ENCODE data around the gene ZWINT.
A peak's percentile ranks its signal among the peaks of the same experiment; 100 is the strongest.

The ZWINT gene

GRCh38 chr10:56360967-56361612 is at the start of gene ZWINT:
ZWINT (minus strand) TSS chr10:56361259; CDS start chr10:56361236, 23 bp downstream.
- DNase-seq (ENCODE audit: low read depth, low spot score) = peak; percentile 82

GRCh38 chr10:56383806-56384205 is 22.7 kb upstream of the ZWINT start:
- DNase-seq (ENCODE audit: low read depth, low spot score) = no peak

GRCh38 chr10:56370217-56371113 is 9.4 kb upstream of the ZWINT start:
- no peak for DNase-seq (ENCODE audit: low read depth, low spot score)

GRCh38 chr10:56360583-56360966 is 484 bp downstream of the ZWINT start:
- DNase-seq (ENCODE audit: low read depth, low spot score) = no peak

GRCh38 chr10:56359837-56360236 is 1.2 kb downstream of the ZWINT start:
- no peak for DNase-seq (ENCODE audit: low read depth, low spot score)

- DNase-seq (ENCODE audit: low read depth, low spot score) = no peak
Measured at GRCh38 chr10:56357018-56357417, 4.0 kb downstream of the ZWINT start.

- DNase-seq (ENCODE audit: low read depth, low spot score) = no peak
Measured at GRCh38 chr10:56351909-56352630, 9.0 kb downstream of the ZWINT start.

GRCh38 chr10:56349611-56350010 is 11.4 kb downstream of the ZWINT start:
- DNase-seq (ENCODE audit: low read depth, low spot score) = no peak

GRCh38 chr10:56348101-56348500 is 13.0 kb downstream of the ZWINT start:
- no peak for DNase-seq (ENCODE audit: low read depth, low spot score)

GRCh38 chr10:56346845-56347415 is 14.1 kb downstream of the ZWINT start:
- no peak for DNase-seq (ENCODE audit: low read depth, low spot score)

GRCh38 chr10:56341612-56342011 is 19.4 kb downstream of the ZWINT start:
- DNase-seq (ENCODE audit: low read depth, low spot score) = no peak

GRCh38 chr10:56329961-56330360 is 31.1 kb downstream of the ZWINT start:
- no peak for DNase-seq (ENCODE audit: low read depth, low spot score)

GRCh38 chr10:56327118-56327517 is 33.9 kb downstream of the ZWINT start:
- DNase-seq (ENCODE audit: low read depth, low spot score) = no peak

- DNase-seq (ENCODE audit: low read depth, low spot score) = no peak
Measured at GRCh38 chr10:56319386-56319785, 41.7 kb downstream of the ZWINT start.

GRCh38 chr10:56318816-56319215 is 42.2 kb downstream of the ZWINT start:
- no peak for DNase-seq (ENCODE audit: low read depth, low spot score)

- DNase-seq (ENCODE audit: low read depth, low spot score) = no peak
Measured at GRCh38 chr10:56317603-56318002, 43.5 kb downstream of the ZWINT start.

GRCh38 chr10:56316603-56317002 is 44.5 kb downstream of the ZWINT start:
- DNase-seq (ENCODE audit: low read depth, low spot score) = no peak

Measured in activated naive CD8-positive, alpha-beta T cell treated with anti-CD3 and anti-CD28 coated beads, Interleukin-2, amount 50 U/mL, for 16 hours (primary cell).